RPMI8226 (cell line): ENCODE data around the gene DRGX.
A peak's percentile ranks its signal among the peaks of the same experiment; 100 is the strongest.

ENCODE experiments used
- DNase-seq: peaks from one replicate; pipeline ENCODE4 v3.0.0-alpha.2; 2015

DRGX gene

DNA sequence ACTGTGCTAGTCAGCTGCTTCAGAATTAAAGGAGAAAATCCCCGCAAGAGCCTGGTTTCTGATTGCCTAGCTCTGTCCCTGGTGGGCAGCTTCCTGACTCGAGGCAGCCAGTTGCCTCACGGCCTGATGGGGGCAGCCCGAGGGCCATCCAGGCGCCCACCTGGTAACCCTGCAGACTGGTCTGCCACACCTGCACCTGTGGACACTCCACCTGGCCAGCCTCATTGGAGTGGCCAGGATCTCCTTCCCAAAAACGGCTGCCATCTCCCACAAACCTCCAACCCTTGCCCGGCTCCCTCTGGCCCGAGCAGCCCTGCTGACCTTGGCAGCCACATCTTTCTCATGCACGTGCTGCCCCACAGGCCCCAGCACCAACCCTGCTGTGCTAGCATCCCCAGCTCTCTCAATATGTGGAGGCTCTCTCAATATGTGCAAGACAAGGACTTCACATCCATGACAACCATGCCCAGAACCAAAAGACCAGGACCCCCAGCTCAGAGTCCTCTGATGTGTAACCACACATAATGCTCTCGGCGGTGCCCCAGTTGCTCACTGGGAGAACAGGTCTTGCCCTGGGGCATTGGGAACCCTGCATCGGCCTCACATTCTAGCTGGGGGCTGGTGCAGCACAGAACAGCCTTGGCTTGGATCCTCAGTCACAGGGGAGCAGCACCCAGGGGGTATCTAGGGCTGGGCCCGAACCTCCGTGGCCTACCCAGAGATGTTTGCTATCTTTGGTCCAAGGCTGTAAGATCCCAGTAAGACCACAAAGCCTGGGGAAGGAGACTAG is 14.6 kb downstream of the DRGX start:
- no peak for DNase-seq

DNA sequence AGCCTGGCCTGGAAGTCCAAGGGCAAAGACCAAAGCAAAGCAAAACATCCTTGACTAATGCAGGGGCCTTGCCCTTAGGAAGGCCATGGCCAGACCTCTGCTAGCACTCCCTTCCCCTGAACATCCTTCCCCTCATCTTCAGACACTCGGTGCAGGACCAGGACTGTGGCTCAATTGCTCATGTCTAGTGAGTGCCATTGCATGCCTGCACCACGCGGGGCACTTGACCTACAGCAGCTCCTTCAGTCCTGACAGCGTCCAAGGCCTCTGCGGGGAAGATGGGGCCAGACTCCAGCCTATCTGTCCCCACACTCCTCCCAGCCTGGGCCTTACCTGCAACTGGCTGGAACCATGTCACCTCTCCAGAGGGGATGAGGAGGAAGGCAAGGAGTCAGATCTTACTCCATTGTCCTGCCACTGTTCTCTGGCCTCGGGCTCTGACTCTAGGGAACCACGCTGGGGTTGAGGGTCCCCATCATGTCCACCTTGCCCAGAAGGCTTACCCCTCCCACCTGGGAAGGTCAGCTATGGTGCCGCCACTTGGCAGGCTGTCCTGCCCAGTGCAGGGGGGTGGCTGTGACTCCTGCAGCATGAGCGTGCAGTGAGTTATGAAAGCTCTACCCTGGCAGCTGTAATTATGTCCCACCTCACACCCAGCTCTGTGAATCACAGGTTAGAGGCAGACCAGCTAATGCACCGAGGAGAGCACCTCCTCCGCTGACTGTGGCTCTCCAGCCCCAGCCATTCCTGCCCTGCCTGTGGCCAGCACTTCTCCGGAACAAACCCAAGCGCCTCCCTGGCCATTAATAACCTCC is 16.1 kb downstream of the DRGX start:
- DNase-seq: peak; percentile 41

DNA sequence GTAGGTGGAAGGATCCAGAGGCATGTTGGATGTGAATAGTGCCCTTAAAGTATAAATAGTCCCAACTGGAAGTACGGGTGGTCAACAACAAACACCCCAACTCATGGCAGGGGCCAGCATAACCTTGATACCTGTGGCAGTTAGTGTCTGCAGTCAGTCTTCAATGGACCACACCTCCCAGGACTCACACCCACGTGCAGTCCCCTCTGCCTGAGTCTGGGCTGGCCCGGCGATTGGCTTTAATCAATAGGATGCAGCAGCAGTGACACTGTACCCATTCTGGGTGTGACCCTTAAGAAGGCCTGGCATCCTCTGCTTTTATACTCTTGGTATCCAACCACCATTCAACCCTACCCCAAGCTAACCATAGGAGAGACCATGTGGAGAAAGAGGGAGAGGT is 18.6 kb downstream of the DRGX start:
- DNase-seq: no peak

DNA sequence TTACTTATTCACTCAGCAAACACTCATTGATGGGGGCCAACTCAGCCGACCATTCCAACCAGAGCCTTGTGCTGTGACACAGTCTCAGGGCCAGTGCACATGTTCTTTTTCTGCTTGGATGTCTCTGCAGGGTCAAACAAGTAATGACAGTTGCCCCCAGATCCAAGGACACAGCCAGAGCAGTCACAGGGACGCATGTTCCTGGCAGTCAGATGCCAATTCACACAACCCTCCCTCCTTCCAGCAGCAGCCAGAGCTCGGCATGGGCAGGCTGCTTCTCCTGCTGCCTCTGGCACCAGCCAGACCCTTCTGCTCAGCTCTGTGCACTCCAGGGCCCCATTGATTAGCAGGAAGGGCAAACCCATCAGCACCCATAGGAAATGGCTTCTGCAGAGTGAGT is 20.3 kb downstream of the DRGX start:
- DNase-seq: no peak

DNA sequence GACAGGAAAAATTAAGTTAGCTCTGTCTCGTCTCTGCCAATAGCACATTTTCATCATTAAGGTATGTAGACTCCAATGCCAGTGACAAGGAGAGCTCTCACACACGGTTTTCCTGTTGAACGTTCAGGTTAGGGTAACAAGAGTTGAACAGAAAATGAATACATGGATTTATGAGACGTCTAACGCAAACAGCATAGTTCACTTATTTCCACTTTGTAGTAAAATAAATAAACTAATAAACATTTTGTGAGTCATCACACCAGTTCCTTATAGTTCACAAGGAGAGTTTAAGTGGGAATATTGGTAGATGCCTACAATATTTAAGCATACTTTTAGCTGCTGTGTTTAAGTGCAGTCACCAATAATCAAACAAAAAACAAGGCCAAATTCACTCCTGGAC is 21.1 kb downstream of the DRGX start:
- DNase-seq: no peak

DNA sequence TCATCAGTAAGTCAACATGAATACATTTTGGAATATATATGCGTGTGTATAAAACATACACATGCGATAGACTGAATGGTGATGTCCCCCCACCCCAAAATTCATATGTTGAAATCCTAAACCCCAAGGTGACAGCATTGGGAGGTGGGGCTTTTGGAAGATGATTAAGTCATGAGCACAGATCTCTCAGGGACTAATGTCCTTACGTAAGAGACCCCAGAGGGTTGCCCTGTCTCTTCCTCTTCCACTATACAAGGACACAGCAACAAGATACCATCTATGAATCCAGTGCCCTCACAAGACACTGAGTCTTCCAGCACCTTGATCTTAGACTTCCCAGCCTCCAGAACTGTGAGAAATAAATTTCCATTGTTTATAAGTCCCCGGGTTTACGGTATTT is 22.5 kb downstream of the DRGX start:
- DNase-seq: no peak

DNA sequence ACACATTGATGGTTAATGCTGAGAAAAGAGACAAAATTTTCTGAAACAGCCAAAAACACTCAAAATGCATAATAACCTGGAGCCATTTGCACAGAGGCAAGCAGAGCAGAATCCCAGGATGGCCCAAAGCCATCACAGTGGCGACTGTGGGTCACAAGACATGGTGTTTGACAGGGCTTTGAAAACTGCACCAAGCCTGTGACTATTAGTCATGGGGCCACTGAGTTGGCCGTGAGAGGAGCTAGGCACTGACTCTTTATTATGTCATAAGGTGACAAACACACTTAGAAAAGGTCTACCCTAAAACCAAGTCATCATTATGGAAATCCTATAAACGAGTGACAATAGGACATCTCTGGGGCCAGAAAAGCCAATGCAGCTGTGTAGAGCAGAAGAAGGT is 23.9 kb downstream of the DRGX start:
- DNase-seq: no peak

DNA sequence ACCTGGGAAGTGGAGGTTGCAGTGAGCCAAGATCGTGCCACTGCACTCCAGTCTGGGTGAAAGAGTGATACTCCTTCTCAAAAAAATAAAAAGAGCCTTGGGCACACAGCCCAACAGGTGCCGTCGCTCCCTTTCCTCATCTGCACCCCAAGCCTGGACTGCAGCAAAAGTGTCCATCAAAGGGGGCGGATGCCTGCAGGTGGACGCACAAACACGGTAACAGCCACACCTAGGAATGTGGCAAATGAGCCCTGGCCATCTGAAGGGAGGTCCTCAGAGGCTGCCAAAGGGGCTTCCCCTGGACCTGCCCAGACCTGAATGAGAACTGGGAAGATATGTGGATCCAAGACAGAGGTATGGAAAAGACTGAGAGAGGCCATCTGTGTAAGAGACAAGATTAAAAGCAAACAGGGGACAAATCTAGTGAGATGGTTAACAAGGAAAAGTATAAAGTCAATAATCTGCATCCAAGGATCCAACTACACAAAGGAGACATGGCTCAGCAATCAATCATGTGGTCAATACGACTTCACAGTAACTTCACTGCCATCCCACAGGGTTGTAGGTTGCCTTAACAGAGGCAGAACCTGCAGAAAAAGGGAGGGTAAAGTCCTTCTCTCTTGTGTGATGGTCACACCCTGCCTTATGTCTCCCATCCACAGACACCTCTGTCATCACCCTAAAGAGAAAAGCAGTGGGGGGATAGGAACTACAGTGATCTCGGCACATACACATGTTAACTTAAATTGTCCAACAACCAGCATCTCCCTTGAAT is 25.4 kb downstream of the DRGX start:
- no peak for DNase-seq

DNA sequence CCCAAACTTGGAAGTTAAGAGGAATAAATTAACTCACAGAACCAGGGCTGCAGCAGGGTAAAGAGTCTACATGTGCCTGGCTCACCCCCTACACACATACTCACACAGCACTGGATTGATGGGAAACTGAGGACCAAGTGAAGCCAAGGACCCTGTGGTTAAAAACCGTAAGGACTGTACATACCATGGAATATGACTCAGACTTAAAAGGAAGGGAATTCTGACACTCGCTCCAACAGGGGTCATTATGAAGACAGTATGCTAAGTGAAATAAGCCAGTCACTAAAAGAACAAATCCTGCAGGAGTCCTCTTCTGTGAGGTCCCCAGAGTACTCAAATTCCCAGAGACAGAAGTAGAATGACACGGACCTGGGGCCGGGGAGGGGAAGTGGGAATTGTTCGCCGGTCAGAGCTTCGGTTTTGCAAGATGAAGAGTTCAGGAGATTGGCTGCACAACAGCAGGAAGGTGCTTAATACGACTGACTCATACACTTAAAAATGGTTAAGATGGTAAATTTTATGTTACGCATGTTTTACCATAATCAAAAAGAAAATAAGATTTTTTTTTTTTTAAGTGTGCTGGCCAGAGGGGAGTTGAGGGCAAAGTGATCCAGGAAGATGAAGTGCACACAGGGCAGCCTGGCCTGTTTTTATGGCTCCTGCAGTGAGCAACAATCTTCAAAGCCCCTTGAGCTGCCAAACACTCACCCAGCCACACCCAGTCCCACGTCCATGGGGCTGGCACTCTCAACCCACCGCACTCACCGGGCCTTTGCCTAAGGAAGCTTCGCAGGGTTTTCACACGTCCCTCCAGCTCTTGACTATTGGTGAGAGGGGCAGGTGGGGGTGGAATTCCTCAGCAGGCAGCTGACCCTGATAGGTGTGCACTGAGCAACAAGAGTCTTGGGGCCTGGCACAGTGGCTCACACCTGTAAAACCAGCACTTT is 26.4 kb downstream of the DRGX start:
- DNase-seq: no peak

DNA sequence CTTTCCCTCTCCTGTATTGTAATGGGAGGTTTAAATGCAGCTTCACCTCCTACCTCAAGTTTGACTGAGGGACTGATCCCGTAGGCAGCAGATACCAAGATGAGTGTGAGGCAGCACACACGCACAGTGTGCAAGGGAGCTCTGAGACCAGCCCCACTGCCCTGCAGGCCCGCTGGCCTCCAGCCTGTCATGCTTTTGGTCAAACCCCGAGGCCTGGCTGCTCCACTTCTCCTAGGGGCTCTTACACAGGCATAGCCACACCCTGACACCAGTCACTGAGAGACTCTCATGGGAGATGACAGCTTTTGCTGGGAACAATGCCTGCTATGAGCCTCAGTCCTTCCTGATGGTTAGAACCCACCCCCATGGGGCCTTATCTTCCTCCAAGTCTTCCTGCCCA is 27.6 kb downstream of the DRGX start:
- no peak for DNase-seq

DNA sequence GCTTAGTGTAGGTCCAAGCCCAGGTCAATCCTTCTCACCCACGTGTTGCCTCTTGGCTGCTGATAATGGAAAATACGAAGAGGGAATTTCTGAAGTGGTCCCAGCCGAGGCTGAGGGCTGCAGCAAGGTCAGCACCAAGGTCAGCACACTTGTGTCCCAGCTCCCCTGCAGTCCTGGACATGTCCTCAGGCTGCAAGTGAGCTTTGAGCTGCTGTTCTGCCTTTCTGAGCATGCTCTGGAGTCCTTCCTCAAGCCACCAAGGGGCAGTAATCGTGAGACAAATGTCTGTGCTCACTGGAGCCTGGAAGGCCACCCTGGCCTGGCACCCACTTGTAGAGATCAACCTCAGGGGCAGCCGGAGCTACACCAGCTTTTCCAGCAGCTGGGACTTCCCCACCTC is 28.3 kb downstream of the DRGX start:
- no peak for DNase-seq

DNA sequence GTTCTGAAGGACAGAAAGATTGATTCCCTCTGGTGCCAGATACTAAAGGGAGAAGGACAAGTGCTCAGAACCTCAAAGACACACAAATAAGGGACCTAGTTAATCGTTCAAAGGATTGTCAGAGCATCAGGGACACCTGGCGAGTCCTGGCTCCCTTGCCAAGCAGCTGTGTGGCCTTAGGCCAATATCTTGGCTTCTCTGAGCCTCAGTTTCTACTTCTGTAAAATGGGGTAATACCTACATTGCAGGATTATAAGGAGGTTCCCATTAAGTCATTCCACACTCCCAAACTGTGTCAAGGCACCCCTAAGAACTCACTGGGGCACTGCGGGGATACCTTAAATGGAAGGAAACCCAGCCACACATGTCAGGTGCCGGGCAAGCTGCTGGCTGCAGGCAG is 29.4 kb downstream of the DRGX start:
- no peak for DNase-seq

DNA sequence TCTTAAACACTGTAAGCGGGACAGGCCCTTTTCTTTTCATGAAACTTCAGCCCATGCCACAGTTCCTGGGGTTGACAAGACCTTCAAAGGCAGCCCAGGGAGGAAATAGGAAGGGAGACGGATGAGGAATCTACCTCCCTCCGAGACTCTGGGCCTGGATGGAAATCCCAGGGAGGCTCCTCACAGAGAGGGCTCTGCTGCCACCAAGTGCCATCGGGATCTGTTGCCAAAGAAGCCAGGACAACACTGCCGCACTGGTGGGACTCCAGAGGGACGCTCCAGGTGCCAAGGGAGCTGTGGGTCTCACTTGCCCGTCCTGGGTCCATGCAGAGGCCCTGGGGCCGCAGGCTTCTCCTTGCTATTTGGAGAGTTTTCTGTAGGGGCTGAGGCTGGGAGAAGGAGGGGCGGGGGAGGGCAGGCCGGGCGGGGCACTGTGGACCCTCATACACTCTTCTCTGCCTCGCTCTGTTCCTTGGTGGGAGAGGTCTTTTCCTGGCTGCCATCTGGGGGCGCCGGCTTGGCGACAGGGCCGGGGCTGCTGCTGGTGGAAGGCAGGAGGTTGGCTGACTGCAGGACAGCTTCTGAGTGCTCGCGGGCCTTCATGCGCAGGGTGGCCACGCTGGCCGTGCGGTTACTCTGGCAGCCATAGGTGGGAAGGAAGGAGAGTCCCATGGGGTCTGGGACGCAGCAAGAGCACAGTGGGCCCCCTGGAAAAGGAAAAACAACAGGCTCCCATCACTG is 30.0 kb downstream of the DRGX start:
- no peak for DNase-seq

DNA sequence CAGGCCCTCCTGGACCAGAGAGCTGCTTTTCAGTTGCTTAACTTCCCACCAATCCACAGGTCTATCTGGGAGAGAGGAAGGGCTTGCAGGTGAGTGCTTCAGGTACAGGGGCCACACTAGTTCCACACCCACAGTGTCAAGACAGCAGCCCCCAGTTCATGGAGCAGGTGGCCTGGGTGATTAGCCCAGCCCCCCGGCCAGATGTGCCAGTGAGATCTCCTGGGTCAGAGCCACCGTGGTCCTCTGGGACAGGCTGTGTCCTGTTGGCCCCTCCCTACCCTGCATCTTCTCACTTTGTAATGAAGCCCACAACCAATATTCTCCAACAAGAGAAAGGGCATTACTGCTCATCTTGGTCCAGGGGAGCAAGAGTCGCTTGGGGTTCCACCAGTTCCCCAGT is 30.6 kb downstream of the DRGX start:
- no peak for DNase-seq

DNA sequence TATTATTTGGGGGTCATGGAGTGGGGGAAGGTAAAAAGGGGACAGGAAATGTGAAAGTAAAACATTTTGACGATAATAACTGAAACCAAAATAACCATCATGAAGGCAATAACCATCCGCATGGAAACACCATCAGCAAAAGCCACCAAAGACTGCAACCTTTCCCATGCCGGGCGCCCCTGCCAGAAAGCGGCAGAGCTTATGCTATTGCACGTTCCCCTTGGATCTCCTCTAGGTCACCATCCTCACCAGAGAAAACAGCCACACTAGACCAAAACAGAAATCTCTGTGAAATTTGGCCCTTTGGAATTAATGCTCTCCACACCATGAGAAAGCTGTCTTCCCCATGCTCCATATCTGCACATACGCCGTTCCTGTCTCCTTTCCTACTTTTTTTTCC is 31.1 kb downstream of the DRGX start:
- DNase-seq: no peak

DNA sequence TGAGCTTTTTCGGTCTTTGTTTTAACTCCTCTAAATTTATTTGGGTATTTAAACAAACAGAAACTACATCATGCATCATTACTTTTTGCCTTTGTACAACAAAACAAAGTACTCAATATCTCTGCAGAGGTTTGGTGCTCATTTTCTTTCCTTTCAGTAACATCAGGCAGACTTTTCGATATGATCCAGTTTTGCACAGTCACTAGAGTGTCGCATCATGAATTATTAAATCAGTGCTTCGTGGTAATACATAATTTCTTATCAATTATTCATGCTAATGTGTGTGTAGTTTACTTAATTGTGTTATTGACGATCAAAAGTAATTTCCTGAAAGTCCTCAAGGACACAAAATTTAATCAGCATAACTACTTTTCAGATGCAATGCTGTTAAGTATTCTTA is 31.8 kb downstream of the DRGX start:
- DNase-seq: no peak

DNA sequence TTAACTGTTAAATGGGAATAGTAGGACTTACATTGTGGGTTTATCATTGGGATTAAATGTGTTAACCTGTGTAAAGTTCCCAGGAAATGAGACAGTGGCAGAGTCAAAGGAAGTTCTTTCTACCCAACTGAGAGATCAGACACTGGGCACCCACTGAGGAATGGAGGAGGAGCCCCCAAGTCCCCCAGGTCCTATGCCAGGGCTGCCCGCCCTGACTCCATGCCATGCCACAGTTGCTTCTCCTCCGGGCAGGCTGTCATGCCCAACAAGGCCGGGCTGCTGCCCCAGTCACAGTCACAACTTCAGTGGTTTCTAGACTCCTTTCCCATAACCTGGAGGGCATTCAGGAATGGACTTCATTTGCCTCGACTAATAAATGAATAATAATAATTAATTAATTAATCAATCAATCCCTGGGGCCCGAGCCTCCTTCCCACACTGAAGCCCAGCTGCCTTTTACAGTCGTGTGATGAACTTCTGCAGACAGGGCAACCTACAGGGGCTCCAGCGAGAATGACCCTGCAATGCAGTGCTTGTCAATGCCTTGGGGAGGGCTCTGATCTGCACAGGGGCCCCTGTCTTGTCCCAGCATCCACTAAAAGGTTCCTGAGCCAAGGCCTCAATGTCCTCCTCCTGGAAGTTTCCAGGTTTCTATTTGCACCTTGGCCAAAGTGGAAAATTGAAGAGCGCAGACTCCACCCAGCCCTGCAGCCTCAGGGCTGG is 32.4 kb downstream of the DRGX start:
- DNase-seq: no peak

DNA sequence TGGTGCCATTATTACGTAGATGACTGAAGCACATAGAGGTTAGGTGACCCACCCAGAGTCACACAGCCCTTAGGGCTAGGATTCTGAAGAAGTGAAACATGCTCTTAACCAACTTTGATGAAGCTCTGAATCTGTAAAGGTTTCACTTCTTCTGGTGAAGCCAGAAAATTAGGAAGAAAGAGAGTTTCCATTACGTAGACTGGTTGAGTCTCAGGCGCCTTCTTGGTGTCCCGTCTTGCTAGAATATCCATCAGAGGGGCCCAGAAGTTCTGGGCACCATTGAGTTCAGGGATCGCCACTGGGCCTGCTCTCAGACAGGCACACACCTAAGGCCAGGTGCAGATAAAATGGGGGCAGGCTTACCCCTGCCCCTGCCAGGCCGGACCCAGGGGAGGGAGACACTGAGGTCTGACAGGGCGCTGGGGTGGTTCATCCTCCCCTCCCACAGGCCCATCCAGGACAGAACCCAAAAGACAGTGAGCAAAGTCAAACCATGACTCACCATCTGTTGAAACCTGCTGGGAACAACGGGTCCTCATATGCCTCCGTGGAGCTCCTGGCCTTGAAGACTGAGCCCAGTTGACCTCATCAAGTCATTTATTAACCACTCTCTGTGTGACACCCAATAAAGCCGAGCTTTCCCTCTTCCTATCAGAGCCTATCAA is 33.2 kb downstream of the DRGX start:
- DNase-seq: no peak

DNA sequence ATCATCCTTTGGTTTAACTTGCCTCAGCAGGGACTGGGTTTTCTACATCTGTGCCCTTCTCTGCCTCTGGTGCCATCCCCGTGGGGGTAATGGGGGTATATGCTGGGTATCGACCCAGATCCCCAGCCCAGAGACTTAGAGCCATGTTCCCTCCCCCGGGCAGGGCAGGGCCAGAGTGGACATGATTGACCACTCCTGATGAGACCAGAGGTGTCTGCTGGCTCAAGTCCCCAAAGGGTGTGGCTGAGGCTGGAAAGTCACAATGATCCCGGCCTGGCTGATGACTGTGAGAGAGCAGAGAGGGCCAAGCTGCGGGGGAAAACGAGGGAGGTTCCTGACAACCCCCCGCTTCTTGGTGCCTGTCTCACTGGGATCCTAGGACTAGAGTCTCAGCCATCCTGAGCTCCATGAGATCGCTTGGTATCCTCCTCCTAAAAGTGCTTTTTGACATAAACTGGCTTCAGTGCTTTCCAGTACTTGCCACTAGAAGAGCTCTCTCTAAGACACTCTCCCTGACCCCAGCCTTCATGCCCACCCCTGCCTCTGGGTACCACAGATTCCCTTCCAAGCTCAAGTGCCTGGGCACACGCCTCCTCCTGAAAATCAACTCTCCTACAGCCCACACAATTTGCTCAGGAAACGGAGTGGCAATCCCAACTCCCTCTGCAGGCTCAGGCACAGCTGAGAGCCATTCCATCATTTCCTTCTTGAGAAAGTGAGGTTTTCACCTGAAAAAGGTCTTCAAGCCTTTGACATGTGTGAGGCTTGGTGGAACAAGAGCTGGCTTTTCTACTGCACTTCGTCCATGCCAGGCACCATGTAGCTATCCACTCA is 33.9 kb downstream of the DRGX start:
- DNase-seq: no peak

DNA sequence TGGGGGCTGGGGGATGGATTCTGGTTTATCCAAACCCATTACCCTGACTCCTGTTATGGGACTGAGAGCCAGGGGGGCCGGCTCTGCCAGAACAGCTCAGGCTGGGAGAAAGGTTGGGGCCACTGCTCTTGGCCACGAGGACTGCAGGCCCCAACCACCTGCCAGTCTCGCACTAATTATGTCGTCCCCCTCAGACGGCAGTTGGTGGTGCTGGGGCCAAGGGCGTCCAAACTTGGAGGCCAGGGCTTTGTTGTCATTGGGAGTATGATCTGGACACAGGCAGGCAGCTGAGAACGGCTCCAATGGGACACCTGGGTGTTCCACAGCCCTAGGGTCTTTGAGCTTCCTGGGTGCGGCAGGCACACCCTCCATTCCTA is 34.7 kb downstream of the DRGX start:
- DNase-seq: no peak
